Measurements from ENCODE around the gene TP53RK.

The TP53RK gene

GRCh38 chr20:46691196-46691595, 2.0 kb upstream of the TP53RK start:
- FAIRE-seq = no peak
- TF ChIP-seq CTCF (IDR thresholded peaks at IDR 0.05; ENCODE audit: insufficient read depth, missing control alignments) = no peak
- DNase-seq (ENCODE audit: insufficient read length, low spot score) = no peak

GRCh38 chr20:46690219-46691106, 1.2 kb upstream of the TP53RK start:
- TF ChIP-seq CTCF (IDR thresholded peaks at IDR 0.05; ENCODE audit: insufficient read depth, missing control alignments) = no peak
- DNase-seq (ENCODE audit: insufficient read length, low spot score) (no peak), FAIRE-seq (no peak)

GRCh38 chr20:46689754-46690085, 476 bp upstream of the TP53RK start:
- no peak for TF ChIP-seq CTCF (IDR thresholded peaks at IDR 0.05; ENCODE audit: insufficient read depth, missing control alignments)
- FAIRE-seq = no peak
- no peak for DNase-seq (ENCODE audit: insufficient read length, low spot score)

- DNase-seq (ENCODE audit: insufficient read length, low spot score) = no peak
- FAIRE-seq = no peak
- TF ChIP-seq CTCF (IDR thresholded peaks at IDR 0.05; ENCODE audit: insufficient read depth, missing control alignments) = no peak
Observed at GRCh38 chr20:46688151-46689081, 828 bp downstream of the TP53RK start.

GRCh38 chr20:46683939-46684750, 5.1 kb downstream of the TP53RK start:
- FAIRE-seq = peak; percentile 21
- TF ChIP-seq CTCF (IDR thresholded peaks at IDR 0.05; ENCODE audit: insufficient read depth, missing control alignments) = no peak
- DNase-seq (ENCODE audit: insufficient read length, low spot score) = peak; percentile 46

- no peak for FAIRE-seq
- TF ChIP-seq CTCF (IDR thresholded peaks at IDR 0.05; ENCODE audit: insufficient read depth, missing control alignments) = no peak
Observed at GRCh38 chr20:46683668-46683938, 5.6 kb downstream of the TP53RK start.

More at GRCh38 chr20:46683668-46683938, 5.6 kb downstream of the TP53RK start:
- DNase-seq (ENCODE audit: insufficient read length, low spot score) = no peak
